NCI-H2196 treated with DMSO at 0.1 percent for 48 hours (cell line): Measurements from ENCODE around the gene ARHGEF1.

Experiments
- DNase-seq: peaks from one replicate; lab custom pipeline; 2025; ENCODE audit not compliant: unreplicated experiment; lab: John Stamatoyannopoulos, UW

Gene ARHGEF1

DNA sequence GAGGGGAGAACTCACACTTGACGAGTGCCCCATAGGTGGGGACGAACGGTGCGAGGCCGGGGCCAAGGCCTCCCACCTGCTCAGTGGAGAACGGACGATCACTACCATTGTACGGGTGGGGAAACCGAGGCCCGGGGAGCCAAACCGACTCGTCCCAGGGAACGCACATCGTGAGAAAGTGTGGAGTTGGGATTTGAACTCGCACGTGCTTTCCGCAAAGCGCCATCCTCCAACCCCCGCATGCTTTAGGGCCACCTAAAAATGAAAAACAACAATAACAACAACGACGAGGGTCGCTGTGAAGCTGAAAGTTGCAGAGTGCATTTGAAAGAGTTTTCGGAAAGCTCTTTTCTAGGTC, 458 bp downstream of the ARHGEF1 start:
- no peak for DNase-seq

DNA sequence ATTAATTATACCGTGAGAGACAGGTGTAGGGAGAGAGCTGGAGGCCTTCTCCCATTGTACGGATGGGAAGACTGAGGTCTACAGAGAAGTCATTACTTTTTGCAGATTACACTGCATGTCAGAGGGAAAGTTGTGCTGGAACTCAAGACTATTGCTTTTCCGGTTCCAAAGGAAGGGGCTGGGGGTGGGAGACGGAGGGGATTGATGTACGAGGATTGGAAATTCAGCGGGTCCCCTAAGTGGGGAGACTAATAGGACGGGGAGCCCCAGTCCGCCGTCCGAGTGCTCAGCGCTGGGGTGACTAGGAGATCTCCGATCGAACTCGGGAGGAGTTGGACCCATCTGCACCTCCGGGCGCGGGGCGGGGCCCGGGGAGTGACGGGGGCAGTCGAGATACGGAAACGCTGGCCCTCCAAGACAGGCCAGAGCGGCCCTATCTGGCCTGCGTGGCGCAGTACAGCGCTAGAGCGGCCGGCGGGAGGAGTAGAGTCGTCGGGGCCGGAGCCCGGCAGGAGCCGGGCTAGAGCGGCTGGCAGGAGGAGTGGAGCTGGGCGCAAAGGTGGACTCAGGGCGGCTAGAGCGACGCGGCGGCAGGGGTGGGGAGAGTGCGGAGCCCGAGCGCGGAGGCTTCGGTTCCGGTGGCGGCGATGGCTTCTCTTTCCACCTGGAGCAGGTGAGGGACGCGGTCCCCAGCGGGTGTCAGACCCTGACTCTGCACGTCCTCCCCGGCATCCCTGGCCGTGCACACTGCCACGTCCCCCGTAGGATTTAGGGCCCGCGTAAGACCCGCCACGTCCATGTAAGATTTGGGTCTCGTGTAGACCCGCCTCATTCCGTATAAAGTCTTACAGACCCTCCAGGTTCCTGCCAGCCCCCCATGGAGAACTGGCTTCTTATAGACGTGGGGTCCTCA, 1.1 kb downstream of the ARHGEF1 start:
- peak; percentile 96 for DNase-seq

DNA sequence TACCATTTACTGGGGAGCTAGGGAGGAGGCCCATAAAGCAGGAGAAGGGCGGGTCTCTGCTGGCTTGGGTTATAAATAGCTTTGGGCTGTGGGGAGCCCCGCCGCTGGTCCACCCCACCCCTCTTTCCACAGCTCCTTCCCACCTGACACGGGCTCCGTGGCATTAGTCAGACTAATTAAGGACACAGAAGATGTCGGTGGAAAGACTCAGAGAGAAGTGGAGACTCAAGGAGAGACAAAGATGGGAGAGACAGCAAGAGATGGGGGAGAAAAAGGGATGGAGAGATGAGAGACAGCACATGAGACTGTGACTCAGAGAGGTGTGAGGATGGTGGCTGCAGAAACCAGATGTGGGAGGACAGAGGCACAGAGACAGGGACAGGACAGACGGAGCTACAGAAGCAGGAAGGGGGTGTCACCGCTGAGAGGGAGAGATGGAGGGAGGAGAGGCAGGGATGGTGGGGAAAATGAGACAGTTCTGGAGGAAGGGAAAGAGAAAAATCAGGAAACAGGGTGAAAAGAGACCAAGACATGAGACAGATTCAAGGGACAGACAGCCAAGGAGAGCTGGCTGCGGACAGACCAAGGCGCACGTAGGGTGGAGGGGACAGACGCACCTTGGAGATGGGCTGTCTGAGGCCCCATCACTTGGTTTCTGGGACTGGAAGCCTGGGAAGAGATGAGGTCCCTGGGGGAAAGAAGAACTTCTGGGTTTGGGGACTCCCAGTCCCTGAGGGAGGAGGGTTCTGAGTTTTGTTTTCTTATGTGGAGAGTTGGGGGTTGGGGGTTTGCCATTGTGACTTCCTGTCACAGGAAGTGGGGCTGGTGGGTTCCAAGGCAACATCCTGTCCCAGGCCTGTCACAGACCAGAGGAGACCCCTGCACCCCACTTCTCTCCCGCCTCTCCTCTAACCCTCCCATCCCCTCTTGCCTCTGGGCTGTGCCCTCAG, 4.1 kb downstream of the ARHGEF1 start:
- DNase-seq = no peak

DNA sequence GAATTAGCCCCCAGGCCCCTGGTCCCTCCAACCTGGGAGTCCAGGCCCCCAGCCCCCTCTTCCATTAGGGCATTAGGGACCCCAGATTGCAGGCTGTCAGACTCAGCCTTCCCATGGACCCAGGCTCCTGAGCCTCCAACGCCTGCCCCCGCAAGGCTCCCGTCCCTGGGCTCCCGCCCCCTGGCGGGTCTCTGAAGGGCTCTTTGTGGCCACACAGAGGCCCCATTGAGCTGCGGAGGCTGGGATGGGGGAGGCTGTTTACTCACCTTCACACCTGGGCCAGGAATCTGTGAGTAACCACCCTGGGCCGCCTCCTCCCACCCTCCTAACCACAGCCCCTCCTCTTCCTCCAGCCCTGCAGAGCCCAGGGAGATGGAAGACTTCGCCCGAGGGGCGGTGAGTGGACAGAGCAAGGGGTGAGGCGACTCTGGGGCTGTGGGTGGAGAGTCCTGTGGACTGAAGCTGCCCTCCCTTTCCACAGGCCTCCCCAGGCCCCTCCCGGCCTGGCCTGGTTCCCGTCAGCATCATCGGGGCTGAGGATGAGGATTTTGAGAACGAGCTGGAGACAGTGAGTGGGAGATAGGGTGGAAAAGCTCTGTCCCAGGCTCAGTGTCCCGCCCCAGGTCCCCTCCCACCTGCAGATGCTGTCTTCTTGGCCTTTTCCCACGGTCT, 4.9 kb downstream of the ARHGEF1 start:
- DNase-seq = peak; percentile 74

DNA sequence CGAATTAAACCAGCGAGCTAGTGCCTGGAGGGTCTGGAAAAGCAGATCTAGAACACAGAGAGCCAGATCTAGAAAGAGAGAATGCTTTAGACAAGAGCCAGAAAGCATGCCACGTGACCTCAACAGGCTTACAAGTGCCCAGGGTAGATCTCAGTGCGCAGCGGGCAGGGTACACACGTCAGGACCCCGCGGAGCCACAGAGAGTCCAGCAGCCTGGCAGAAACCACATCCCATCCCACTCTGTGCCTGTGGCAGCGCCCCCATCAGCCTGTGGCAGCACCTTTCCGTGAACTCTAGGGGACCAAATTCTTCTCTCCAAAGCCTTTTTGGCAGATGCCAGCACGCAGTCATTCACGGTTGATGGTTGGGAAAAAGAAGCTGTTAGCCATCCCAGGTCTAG, 5.9 kb downstream of the ARHGEF1 start:
- no peak for DNase-seq

DNA sequence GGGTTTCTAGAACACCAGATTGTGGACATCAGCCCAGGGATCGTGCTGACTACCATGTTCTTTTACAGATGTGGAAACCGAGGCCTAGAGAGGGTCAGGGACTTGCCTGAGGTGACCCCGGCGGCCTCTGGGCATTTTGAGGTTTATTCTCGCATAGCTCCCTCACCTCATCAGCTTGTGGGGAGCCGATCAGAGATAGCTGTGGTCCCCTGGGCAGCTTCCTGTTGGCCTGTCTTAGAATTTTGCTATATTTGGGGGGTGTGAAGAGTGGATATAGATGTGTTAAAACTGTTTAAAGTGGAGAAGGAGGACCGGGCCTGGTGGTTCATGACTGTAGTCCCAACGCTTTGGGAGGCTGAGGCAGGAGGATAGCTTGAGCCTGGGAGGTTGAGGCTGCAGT, 6.9 kb downstream of the ARHGEF1 start:
- no peak for DNase-seq

DNA sequence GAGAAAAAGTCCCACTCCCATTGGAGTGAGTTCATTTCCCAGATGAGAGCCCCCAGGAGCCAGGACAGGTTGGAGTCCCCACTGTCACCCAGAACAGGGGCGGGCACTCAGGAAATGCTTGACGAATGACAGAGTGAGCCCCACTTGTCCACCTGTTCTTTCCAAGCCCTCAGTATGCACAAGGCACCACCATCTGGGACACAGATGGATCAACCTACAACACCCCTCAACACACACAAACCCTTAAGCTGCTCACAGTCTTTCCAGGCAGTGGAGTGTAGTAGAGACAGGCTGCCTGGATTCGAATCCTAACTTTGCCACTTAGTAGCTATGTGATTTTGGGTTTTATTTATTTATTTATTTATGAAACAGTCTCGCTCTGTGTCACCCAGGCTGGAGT, 8.0 kb downstream of the ARHGEF1 start:
- DNase-seq = no peak

DNA sequence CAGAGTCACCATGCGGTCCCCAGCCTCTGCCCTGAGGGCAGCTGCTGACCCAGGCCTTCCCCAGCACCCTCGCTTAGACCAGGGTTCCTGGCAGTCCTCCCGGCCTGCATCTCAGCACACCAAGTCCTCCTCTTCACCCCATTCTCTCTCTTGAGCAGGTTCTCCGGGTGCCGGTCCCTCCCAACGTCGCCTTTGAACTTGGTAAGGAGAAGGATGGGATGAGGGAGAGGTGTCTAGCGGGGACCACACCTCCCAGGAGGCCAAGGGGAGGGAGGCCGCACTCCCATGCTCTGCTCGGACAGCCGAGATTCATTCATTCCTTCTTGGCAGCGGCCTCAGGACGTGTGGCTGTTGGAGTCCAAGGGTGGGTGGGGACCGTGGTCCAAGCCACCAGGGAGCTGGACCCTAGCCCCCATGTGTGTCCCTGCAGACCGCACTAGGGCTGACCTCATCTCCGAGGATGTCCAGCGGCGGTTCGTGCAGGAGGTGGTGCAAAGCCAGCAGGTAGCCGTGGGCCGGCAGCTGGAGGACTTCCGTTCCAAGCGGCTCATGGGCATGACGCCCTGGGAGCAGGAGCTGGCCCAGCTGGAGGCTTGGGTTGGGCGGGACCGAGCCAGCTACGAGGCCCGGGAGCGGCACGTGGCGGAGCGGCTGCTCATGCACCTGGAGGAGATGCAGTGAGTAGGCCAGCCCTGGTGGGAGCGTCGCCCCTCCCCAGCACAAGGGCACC, 9.4 kb downstream of the ARHGEF1 start:
- DNase-seq = no peak

DNA sequence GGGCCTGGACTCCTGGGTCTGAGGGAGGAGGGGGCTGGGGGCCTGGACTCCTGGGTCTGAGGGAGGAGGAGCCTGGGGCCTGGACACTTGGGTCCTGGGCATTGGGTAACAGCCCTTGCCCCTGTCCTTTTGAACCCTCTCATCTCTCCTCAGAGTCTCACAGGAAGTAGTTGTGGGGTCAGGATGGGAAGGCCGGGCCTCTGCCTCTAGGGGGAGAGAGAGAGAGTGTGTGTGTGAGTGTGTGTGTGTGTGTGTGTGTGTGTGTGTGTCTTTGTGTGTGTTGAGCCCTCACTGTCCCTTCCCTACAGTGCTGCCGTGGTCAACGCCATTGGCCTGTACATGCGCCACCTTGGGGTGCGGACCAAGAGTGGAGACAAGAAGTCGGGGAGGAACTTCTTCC, 10.9 kb downstream of the ARHGEF1 start:
- no peak for DNase-seq

DNA sequence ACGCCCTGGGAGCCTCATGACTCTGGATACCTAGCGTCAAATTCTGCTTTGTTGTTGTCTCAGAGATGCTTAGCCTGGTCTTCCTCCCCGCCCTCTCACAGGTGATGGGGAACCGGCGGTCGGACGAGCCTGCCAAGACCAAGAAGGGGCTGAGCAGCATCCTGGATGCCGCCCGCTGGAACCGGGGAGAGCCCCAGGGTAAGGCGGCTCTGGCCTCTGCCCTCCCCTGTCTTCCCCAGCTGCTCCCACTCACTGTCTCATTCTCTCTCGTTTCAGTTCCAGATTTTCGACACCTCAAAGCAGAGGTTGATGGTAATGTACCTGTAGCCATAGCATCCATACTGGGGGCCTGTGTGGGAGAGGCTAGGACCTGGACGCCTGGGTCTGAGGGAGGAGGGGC, 11.4 kb downstream of the ARHGEF1 start:
- DNase-seq = no peak

DNA sequence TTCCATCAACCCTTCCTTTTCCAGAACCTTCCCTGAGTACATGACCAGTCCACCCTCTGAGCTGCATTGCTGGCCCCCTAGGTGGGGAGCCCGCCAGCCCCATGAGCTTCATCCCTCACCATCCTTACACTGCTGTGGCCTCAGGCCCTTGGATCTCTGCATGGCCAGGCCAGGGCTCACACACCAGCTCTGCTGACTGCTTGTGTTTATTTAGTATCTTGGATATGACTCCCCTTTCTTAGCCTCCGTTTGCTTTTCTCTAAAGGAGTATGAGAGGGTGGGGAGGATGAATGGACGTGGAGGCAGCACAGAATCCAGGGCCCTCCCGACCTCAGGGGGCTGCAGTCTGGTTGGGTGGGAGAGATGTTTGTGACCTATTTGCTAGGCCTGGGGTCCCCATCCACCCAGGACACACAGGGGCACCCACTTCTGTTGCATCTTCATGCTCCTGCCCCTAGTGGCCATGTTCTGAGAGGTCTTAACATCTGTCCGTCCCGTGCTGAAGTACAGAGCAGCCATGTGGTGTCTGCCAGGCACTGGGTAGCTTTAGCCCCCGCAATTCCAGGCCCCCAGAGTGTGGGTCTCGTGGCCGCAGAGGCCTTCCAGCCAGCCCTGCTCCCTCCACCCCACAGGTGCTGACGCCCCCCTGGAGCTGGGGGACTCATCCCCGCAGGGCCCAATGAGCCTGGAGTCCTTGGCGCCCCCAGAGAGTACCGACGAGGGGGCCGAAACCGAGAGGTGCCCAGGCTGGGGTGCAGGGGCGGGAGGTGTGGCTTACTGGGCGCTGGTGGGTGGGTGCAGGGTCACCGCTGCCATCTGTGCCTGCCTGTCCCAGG, 13.0 kb downstream of the ARHGEF1 start:
- no peak for DNase-seq

DNA sequence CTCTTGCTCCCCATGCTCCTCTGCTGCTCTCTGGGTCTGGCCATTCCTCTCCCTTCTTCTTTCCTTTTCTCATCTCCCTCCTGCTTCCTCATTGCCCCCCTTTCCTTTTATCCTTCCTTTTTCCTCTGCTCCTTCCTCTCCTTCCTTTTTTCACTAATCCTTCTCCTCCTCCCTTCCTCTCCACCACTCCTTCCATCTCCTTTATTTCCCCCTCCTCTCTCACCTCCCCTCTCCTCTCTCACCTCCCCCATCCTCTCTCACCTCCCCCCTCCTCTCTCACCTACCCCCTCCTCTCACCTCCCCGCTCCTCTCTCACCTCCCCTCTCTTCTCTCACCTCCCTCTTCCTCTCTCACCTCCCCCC, 13.6 kb downstream of the ARHGEF1 start:
- DNase-seq = no peak

DNA sequence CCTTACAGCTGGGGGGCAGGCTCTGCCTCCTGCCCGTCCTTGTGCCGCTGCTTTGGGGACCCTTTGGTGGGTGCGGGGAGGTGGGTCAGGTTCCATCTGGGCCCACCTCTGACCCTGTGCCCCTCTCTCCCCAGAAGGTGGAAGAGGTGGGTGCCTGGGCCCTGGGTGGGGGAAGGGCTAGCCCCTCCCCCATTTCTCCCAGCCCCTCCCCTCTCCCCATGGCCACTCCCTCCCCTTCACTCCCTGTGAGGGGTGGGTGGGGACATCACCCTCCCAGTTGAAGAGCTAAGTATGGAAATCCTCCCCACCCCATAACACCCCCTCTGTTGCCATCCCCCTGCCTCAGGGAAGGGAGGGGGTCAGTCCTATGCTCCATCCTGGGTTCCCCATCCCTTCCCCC, 14.2 kb downstream of the ARHGEF1 start:
- DNase-seq = no peak

DNA sequence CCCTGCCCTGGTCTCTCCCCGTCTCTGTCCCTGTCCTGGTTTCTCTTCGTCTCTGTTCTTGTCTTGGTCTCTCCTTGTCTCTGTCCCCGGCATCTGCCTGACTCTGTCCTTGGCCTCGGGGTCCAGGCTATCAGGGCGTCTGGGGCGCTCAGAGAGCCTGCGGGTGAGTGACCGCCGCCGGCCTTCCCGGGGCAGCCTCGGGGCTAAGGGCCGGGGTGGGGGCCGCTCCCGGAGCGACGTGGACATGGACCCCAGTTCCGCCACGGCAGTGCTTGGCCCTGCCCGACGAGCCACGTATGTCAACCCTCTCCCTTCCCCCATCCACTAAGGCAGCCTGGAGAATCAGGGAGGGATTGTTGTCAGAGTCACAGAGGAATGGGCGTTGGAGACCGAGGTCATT, 14.8 kb downstream of the ARHGEF1 start:
- no peak for DNase-seq

DNA sequence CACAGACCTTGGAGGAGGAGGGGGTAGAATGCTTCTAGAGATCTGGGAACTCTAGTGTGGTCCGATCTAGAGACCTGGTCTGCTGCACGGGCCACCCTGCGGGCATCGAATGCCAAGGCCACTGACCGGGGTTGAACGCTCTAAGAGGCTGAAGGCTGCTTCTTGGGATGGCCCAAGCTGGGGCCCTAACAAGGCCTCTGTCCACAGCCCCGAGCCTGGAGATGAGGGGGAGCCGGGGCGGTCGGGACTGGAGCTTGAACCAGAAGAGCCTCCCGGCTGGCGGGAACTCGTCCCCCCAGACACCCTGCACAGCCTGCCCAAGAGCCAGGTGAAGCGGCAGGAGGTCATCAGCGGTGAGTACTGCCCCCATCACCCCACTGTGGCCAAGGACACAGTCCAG, 15.3 kb downstream of the ARHGEF1 start:
- no peak for DNase-seq

DNA sequence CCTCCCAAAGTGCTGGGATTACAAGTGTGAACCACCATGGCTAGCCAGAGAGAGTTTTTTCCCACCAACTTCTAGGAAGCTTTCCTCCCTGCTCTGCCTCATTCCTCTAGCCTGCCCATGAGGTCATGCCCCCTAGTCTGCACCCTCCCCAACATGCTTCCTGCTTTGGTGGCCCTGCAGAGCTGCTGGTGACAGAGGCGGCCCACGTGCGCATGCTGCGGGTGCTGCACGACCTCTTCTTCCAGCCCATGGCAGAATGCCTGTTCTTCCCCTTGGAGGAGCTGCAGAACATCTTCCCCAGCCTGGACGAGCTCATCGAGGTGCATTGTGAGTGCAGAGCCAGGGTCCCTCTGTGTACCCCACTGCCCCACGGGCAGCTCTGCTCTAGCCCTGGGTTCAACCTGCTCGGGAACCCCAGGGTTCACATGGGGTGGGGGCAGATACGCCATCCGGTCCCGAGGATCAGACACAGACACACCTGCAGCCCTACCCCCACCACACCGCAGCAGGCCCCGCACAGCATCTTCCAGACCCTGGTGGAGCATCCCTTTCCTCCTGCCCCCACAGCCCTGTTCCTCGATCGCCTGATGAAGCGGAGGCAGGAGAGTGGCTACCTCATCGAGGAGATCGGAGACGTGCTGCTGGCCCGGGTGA, 18.9 kb downstream of the ARHGEF1 start:
- no peak for DNase-seq

DNA sequence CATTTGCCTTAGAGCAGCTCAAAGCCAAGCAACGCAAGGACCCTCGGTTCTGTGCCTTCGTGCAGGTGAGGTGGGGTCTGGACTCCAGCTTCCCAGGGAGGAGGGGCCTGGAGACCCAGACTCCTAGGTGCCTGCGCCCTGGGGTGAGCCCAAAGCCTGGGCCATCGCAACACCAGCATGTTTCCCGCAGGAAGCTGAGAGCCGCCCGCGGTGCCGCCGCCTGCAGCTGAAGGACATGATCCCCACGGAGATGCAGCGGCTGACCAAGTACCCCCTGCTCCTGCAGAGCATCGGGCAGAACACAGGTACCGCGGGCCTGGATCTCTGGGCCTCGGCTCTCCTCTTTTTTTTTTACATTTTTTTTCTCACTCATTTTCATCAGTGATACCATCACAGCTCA, 19.6 kb downstream of the ARHGEF1 start:
- no peak for DNase-seq

DNA sequence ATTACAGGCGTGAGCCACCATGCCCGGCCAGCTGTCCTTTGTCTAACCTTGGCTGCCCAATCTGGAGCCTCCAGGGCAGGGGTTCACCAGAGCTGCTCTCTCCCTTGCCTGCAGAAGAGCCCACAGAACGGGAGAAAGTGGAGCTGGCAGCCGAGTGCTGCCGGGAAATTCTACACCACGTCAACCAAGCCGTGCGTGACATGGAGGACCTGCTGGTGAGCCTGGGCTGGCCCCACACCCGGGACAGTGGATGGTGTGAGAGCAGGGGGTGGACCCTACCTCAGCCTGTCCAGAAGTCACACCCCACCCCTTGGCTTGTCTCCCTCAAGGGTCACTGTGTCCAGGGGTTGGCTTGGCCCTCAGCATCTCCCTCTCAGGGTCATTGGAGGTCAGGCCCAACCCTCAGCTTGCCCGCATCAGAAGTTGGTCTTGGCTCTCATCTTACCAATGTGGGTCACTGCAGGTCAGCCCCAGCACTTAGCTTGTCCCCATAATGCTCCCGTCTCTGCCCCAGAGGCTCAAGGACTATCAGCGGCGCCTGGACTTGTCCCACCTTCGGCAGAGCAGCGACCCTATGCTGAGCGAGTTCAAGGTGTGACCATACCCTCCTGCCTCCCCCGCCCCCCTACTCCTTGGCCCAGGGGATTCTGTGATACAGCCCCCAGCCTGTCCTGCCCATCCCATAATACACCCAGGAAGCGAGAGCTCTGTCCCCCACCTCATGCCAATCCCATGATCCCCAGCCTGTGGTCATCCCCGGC, 20.4 kb downstream of the ARHGEF1 start:
- DNase-seq = no peak
